ENCODE results near the gene EHD4. TPM values are rescaled to one million over a fixed set of nuclear protein-coding genes. Genes with fewer than 3 reads are reported as not detected.

Gene EHD4
- total RNA-seq, 4 donors from 2014 or later, result 30.5 to 88.6 (median 37.8) TPM

DNA sequence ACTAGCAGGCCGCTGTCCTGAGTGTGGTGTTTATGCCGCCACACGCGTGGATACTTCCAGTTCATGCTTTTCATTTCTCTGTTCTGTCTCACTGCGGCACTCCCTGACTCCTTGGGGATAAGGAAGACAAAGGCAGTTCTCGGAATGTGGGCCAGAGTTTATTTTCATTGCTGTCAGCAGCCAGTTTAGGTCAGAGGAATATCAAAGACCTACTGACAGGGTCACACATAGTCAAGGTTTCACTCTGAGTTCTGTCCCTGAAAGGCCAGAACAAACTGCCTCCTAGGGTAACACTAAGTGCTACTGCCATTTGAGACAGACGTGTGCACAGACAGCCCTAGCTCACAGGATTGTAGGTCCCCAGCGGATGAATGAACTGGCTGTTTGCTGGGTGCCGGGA lies 51.2 kb downstream of the EHD4 start:
- TF ChIP-seq, protein P1, sequence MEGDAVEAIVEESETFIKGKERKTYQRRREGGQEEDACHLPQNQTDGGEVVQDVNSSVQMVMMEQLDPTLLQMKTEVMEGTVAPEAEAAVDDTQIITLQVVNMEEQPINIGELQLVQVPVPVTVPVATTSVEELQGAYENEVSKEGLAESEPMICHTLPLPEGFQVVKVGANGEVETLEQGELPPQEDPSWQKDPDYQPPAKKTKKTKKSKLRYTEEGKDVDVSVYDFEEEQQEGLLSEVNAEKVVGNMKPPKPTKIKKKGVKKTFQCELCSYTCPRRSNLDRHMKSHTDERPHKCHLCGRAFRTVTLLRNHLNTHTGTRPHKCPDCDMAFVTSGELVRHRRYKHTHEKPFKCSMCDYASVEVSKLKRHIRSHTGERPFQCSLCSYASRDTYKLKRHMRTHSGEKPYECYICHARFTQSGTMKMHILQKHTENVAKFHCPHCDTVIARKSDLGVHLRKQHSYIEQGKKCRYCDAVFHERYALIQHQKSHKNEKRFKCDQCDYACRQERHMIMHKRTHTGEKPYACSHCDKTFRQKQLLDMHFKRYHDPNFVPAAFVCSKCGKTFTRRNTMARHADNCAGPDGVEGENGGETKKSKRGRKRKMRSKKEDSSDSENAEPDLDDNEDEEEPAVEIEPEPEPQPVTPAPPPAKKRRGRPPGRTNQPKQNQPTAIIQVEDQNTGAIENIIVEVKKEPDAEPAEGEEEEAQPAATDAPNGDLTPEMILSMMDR (IDR thresholded peaks at IDR 0.05), result no peak
- DNase-seq (ENCODE audit: low spot score), result no peak
- no peak for ATAC-seq (ENCODE audit: low FRiP score)

DNA sequence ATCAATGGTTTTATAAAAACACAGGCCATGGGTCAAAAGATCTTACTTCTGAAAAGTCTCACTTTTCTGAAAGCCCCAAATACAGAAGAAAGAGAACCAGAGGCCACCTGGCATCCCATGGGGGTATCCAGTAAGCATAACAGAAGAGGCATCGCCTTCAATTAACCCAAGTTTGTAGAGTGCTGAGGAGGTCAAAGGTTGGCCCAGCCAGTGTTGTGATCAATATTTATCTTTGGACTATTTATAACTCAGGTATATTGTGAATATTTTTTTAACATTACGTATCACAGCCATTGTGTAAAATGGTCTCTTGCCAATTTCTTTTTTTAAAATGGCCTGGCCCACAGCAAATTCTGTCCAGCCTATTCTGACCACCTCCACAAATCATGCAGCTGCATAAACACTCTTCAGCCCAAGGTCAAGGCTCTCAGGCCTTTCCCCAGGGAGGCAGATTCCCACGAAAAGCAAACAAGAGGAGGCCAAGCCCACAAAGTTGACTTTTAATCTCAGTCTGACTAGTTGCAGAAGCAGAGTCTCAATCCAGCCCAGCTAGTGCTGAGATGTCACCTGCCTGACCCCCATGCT lies 52.3 kb downstream of the EHD4 start:
- DNase-seq (ENCODE audit: low spot score) (no peak), ATAC-seq (ENCODE audit: low FRiP score) (no peak)
- TF ChIP-seq, protein P1 (IDR thresholded peaks at IDR 0.05), result no peak

DNA sequence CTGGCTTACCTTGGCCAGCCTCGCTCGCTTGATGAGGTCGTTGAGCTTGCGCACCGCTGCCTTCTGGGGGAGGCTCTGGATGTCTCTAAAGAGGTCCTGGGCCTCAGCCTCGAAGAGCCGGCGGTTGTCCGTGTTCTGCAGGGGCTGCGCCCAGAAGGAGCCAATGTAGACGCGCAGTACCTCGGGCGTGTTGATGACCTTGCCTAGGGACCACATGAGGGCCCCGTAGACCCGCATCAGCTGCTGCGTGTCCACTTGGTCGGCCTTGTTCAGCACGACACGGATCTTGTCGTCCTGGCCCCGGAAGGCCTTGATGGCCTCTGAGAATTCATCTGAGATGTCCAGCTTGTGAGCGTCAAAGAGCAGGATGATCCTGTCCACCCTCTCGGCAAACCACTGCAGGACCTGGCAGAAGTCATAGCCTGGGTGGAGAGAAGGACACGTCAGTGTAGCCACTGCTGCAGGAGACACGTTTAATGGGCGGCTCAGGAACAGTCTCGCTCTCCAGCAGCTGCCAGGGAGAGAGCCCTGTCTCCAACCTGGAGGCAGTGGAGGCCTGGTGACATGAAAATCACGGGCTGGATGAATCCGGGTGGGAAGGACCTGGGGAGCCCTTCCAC lies 53.0 kb downstream of the EHD4 start:
- no peak for DNase-seq (ENCODE audit: low spot score)
- ATAC-seq (ENCODE audit: low FRiP score), result no peak
- TF ChIP-seq, protein P1 (IDR thresholded peaks at IDR 0.05), result no peak

DNA sequence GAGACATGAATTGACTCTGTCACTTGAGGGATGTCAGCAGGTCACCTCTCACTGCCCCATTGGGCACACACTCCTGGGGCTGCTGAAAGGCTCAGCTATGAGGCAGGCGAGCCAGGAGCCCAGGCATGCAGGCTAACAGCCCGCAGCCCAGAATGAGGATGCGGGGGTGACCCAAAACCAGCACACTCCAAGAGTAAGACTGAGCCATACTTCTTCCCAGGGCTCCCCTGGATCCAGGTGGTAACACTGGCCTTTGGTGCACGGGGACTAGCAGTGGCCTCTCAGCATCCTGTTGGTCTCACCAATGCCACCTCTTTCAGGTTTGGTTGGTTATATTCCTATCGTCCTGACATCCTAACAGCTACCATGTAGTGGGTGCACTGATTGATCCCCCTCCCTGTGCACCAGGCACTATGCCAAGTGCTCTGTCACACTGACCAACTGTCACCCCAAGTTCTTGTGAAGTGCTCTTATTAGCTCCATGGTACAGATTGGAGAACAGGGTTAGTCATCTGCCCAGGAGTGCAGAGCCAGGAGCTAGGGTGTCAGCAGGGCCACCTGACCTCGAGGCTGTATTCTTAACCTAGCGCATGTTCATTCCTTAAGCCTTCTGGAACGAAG lies 53.7 kb downstream of the EHD4 start:
- DNase-seq (ENCODE audit: low spot score) (no peak), ATAC-seq (ENCODE audit: low FRiP score) (no peak)
- TF ChIP-seq, protein P1 (IDR thresholded peaks at IDR 0.05), result no peak

DNA sequence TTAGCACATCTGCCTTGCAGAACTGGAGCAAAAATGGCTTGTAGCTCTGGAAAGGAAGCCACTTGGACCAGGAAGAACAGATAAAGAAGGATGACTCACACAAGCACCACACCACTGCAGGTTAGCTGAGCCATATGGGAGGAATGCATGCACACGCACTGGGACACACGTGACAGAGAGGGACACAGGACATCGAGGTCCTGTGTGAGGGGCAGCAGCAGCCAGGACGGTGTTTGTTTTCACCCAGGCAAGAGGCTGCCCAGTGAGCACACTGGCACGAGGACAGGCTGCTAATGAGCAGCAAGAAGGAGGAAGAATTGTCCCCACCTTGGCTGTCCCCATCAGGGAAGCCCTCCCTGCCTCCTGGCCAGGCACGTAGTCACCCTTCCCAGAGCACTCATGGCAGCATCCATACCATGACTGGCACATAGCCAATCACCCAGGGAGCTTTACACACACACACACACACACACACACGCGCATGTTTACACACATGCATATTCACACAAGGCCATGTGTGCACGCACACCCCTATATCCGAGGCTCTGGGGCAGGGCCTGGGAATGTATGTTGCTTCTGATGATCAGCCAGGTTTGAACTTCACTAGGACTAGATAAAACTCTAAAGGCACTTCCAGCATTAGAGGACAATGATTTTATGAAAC lies 54.5 kb downstream of the EHD4 start:
- no peak for ATAC-seq (ENCODE audit: low FRiP score)
- DNase-seq (ENCODE audit: low spot score), result no peak
- TF ChIP-seq, protein P1 (IDR thresholded peaks at IDR 0.05), result no peak

DNA sequence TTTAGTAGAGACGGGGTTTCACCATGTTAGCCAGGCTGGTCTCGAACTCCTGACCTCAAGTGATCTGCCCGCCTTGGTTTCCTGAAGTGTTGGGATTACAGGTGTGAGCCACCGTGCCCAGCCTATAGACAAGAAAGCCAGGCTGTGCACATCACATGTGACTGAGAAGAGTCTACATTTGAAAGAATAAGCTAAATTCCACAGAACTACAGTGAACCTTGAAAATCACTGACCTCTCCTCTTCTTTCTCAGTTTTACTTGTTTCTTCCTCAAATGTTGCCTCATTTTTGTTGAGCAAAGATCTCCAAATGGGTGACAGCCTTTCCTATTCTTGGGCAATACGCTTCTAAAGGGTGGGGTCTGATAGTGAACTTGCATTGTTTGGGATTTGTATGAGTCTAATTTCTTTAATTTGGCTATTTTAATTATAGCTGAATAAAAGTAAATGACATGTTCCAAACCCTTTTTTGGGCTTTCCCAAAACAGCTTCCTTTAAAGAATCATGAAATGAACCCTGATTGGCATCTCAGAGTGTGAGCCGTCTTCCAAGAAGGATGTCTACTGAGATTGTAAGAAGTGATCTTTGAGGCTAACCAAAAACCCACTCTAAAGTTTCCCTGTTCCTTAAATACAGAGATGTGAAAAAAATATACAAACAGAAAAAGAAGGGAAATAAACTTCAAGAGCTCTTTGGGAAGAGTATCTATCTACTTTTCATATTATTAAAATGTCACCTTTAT lies 56.9 kb downstream of the EHD4 start:
- TF ChIP-seq, protein P1 (IDR thresholded peaks at IDR 0.05), result no peak
- no peak for ATAC-seq (ENCODE audit: low FRiP score)
- DNase-seq (ENCODE audit: low spot score), result no peak
